HG02840 (cell line): ENCODE results near the gene NET1.

ENCODE experiments used
- ATAC-seq: cut with Tn5 transposase; IDR thresholded peaks from one replicate; pipeline ENCODE4 v1.9.1; 2021; ENCODE audit warnings: mild to moderate bottlenecking, moderate library complexity, moderate number of reproducible peaks; ENCODE audit not compliant: unreplicated experiment, low FRiP score

Gene NET1

DNA sequence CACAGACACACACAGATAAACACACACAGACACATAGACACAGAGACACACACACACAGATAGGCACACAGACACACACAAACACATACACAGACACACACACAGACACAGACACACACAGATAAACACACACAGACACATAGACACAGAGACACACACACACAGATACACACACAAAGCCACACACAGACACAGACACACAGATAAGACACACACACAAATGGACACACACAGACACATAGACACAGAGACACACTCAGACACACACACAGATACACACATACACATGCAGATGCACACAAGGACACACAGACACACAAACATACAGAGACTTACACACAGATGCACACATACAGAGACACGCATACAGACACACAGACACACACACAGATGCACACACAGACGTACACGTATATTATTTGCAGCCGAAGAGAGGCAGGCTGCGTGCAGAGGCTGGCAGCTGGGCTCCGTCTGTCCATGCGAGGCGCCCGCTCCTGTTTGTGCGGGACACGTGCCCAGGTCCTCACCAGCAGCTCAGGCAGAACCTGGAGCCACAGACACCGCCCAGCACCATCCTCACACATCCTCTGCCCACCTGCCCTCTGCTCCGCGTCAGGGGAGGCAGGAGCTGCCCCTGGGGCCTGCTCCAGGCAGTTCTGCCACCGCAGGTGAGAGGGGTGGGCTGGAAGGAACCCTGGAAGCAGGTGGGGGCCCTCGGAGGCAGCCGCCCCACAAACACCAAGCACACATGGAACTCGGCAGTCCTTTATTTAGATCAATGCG, 85.8 kb downstream of the NET1 start:
- ATAC-seq, result no peak

- ATAC-seq, result no peak
Observed at GRCh38 chr10:5498791-5499492, 86.6 kb downstream of the NET1 start.

DNA sequence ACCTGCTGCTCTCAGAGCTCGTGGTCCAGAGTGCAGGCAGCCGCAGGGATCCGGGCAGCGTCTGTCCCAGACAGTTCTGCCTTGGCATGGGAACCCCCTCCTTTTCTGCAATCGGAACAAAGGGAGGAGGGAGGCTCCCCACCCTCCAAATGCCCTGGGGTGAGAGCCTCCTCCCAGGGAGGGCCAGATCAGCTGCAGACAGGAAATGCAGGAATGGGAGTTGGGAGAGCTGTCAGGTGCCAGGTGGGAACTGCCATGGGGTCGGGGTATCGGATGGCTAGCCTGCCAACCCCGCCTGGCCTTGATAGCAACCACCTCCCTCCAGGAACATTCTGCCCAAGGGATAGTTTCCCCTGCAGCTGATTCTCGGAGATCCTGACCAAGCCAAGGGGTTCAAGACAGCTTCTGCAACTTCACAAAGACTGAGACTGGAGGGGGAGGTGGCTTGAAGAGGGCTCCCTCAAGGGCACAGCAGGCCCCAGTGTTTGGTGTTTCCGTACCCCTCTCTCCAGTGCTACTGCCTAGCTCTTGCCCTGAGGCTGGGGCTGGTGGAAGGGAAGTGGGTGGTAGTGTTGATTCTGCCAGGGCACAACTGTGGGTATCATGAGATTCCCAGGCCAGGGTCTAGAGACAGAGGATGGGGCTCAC, 87.3 kb downstream of the NET1 start, which contains the start of gene CALML5:
Gene CALML5, minus strand, starts transcription at position 78 of the 648 bp plus-strand sequence. CDS start 132 bp downstream, outside the sequence.
- ATAC-seq, result no peak

GRCh38 chr10:5500162-5500670, 87.9 kb downstream of the NET1 start:
- no peak for ATAC-seq

- ATAC-seq, result no peak
Observed at GRCh38 chr10:5500910-5501309, 88.6 kb downstream of the NET1 start.

DNA sequence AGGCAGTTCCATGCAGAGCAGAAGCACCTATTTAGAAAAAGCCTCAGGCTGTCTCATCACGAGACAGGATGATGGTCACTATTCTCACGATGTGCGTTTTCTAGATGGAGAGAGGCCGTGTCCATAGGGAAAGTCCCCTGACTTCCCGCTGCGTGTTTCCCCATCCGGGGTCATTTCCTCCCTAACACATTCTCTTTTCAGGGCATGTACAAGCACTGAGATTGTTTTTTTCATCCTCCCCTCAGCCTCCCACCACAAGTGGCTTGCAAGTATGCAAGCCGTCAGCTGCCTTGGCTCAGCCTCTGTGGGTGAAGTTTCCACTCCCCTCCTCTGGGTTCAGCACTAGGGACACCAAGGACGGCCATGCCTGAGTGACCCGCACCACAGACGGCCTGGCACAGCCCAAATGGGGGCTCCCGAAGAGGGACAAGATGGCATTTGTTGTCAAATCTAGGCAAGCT, 89.7 kb downstream of the NET1 start:
- ATAC-seq, result no peak

GRCh38 chr10:5502571-5503476, 90.5 kb downstream of the NET1 start:
- ATAC-seq, result no peak

GRCh38 chr10:5503477-5503835, 91.1 kb downstream of the NET1 start:
- no peak for ATAC-seq

GRCh38 chr10:5504146-5505072, 92.1 kb downstream of the NET1 start:
- no peak for ATAC-seq

DNA sequence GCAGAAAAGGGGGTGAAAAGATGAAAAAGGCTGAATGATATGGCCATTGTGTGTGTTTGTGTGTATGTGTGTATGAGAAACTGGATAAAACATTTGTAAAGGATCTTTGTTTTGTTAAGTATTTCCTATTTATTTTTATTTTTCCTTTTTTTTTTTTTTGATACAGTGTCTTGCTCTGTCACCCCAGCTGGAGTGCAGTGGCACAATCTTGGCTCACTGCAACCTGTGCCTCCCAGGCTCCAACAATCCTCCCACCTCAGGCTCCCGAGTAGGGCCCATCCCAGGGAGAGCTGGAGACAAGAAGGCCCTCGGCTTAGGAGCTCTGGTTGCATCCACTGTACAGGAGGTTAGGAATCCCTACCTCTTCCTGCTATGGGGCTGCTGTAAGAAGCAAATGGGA, 93.9 kb downstream of the NET1 start:
- ATAC-seq, result no peak

DNA sequence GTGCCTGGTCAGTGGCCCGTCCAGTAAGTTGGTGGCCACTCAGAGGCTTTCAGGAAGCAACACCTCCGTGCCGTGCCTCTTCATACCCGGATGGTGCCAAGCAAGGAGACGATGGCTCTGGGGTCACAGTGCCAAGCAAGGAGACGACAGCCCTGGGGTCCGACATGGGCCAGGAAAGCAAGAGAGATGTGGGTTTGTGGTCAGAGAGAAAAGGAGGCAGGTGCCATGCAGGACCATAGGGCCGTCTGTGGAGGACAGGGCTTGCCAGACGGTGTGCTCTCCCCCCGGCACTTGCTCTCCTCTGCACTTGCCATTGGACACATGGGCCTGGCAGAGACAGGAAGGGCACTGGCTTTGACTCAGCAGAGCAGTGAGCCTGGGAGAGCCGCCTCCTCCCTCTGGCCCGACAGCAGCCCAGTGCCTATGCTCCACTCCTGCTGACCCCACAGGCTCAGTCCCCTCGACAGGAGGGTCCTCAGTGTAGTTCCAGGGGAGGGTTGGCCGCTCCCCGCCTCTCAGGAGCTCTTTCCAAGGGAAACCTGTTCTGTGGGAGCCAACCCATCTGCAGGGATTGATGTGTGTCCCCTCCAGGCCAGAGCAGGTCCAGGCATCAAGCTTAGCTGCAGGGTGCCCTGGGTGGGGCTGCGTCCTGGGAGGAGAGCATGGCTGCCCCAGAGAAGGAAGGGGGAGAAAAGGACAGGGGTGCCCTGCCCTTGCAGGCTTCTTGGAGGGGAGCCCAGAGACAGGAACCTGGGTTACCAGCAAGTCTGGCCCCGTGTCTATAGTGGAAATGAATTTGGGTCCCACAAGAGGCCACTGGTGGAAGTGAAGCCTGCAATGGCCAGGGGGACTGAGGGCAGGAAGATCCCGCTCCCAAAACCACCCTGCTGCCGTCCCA, 94.6 kb downstream of the NET1 start:
- no peak for ATAC-seq

DNA sequence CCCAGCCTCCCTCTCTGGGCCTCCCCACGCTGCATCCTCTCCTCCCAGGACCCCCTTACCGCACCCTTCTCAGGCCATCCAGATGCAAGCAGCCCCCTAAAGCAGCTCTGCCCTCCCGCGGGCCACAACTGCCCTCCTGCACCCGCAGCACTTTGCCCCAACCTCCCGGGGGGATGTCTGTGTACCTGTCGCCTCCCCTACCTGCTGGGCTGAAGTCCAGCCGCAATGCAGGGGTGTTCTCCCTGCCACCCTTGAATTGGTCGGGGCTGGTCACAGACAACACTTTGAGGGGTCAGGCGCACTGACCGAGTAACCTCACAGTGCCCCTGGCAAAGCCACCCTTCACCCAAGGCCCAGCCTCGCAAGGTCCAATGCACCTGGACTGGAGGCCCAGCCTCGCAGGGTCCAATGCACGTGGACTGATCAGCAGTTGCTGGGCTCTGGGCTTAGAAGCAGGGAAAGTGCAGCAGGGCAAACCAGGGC, 95.3 kb downstream of the NET1 start:
- no peak for ATAC-seq

DNA sequence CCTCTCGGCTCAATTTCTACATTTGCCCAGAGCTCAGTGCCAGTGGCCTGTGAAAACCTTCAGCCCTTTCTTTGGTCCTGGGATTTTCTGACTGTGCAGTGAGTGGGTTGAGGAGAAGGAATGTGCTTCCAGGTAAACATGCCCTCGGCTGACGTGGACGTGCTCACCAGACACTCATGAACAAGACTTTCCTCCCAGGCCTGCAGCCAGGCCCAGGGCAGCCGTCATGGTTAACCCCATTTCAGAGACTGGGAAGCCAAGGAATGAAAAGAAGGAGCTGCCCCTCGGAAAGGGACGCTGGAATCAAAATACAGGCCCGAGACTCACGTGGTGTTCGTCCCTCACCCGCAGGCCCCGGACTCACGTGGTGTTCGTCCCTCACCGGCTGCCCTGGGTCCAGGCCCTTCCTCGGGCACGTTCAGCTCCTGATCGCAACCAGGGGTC, 95.8 kb downstream of the NET1 start:
- ATAC-seq, result no peak
